Activated CD8-positive, alpha-beta memory T cell treated with anti-CD3 and anti-CD28 coated beads for 36 hours (primary cell): ENCODE results near the gene NUMBL. TPM values are rescaled to one million over a fixed set of nuclear protein-coding genes. Genes with fewer than 3 reads are reported as not detected.
"Not testable (repeated sequence)": the region's sequence is repeated elsewhere in the genome, so short reads cannot be mapped to it uniquely, and the experiment has no call there.

Experiments
- CTCF ChIA-PET: fragments of 350-600 bp; sonication (Branson Sonifier 250); formaldehyde crosslinking; loops from one replicate; lab custom pipeline; 2021; ENCODE audit warnings: antibody characterized with exemption; lab: Charles Lee
- POLR2A ChIA-PET: fragments of 350-600 bp; sonication (Branson Sonifier 250); formaldehyde crosslinking; loops from one replicate; lab custom pipeline; 2021; ENCODE audit warnings: antibody characterized with exemption; lab: Charles Lee
- total RNA-seq, 2 experiments: library from RNA; stranded (reverse); gene quantifications; one replicate each; pipeline ENCODE4 v1.2.3, GENCODE V29; 2021

The NUMBL gene
- total RNA-seq, 2 experiments from 2014 or later, result 15.2 TPM

DNA sequence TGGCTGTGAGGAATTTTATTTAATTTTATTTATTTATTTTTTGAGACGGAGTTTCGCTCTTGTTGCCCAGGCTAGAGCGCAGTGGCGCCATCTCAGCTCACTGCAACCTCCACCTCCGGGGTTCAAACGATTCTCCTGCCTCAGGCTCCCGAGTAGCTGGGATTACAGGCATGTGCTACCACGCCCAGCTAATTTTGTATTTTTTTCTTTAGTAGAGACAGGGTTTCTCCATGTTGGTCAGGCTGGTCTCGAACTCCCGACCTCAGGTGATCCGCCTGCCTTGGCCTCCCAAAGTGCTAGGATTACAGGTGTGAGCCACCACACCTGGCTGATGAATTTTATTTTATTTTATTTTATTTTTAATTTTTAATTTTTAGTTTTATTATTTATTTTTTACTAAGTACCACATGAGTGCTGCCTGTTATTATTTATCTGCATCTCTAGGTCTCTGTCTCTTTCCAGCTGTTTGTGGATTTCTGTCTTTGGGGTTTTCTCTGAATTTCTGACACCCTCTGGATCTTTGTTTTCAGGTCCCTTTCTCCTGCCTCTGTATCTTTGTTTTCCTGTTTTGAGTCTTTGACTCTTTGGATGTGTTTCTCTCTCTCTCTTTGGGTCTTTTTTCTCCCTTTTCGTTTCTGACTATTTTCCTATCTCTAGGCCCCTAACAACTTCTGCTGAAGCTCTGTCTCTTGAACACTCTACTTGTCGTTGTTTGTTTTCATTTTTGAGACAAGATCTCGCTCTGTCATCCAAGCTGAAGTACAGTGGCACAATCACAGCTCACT lies 65.9 kb downstream of the NUMBL start:
- CTCF ChIA-PET, result interaction anchor here (7.4 kb wide), 1 partner anchor 10 kb away, joined by 57 read pairs; no protein-coding TSS in a partner anchor
- POLR2A ChIA-PET, result not testable (repeated sequence)

DNA sequence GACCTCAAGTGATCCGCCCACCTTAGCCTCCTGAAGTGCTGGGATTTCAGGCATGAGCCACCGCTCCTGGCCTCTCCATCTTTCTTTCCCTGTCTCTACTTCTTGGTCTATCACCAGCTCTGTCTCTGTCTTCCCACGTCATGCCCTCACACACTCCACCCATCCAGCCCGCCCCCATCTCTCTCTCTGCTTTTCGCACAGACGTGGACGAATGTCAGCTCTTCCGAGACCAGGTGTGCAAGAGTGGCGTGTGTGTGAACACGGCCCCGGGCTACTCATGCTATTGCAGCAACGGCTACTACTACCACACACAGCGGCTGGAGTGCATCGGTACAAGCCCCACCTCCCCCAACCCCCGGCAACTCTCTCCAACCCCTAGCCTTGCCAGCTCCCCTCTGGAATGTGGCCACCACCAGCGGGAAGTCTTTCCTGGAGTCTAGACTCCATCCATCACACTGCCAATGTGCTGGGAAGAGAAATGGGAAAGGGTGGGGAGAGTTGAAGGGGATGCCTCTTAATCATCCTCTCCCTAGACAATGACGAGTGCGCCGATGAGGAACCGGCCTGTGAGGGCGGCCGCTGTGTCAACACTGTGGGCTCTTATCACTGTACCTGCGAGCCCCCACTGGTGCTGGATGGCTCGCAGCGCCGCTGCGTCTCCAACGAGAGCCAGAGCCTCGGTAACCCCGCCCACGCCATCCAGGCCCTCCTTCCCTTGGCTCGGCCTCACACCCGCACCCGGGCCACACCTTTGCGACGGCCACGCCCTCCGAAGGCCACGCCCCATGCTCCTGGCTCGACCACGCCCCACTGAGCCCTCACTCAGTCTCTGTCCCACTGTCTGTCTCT lies 66.8 kb downstream of the NUMBL start:
- POLR2A ChIA-PET, result no interaction called here
- CTCF ChIA-PET, result interaction anchor here (7.4 kb wide), 1 partner anchor 11 kb away, joined by 57 read pairs; no protein-coding TSS in a partner anchor

DNA sequence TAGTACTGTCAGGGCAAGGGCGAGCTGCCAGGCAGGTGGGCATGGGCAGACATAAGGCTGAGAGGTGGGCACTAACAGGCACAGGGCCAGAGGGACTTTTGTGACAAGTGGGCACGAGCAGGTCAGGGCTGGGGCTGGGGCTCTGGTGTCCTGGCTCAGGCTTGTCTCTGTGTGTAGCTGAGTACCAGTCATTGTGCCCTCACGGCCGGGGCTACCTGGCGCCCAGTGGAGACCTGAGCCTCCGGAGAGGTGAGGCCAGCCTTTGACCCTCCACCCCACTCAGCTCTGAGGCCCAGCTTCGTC lies 67.7 kb downstream of the NUMBL start:
- ChIA-PET POLR2A (no interaction called here), CTCF (interaction anchor here (7.4 kb wide), 1 partner anchor 12 kb away, joined by 57 read pairs; no protein-coding TSS in a partner anchor)

DNA sequence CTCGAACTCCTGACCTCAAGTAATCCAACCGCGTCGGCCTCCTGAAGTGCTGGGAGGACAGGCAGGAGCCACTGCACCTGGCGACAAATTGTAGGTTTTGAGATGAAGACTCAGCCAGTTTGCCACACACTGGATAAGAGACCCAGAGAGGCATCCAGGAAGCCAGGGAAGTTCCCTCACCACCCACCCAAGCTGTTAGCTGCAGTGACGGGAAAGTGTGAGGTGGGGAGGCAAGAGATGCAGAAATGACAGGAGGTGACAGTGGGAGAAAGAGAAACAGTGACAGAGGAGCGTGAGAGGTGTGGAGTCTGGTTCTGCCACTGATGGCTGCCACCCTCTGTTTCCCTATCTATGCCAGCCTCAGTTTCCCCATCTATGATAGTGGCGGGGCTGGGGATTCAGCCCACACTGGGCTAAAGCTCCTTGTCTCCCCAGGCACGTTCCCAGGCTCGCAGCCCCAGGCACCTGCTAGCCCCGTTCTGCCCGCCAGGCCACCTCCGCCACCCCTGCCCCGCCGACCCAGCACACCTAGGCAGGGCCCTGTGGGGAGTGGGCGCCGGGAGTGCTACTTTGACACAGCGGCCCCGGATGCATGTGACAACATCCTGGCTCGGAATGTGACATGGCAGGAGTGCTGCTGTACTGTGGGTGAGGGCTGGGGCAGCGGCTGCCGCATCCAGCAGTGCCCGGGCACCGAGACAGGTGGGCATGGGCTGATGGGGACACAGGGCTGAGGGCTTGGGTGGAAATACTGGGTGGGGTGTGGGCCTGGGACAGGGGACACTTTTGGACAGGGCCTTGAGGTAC lies 68.3 kb downstream of the NUMBL start:
- CTCF ChIA-PET, result interaction anchor here (1.3 to 7.4 kb wide), 2 partner anchors 12 to 17 kb away, joined by 3 to 57 read pairs; no protein-coding TSS in a partner anchor
- POLR2A ChIA-PET, result no interaction called here

DNA sequence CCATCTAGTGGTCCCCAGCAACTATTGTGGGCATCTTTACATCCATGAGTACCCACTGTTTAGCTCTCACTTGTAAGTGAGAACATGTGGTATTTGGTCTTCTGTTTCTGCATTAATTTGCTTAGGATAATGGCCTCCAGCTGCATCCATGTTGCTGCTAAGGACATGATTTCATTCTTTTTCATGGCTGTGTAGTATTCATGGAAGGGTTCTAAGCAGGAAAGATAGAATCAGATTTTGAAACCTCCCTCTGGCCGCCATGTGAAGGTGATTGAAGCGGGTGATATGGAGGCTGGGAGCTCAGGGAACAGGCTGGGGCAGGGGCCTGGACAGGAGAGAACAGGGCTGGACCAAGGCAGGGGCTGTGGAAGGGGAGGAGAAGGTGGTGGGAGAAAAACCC lies 69.2 kb downstream of the NUMBL start:
- POLR2A ChIA-PET, result interaction anchor here (0.6 to 0.7 kb wide), 2 partner anchors 51 to 213 kb away, joined by 3 to 5 read pairs; no protein-coding TSS in a partner anchor
- CTCF ChIA-PET, result interaction anchor here (1.3 to 7.4 kb wide), 2 partner anchors 13 to 16 kb away, joined by 3 to 57 read pairs; no protein-coding TSS in a partner anchor

DNA sequence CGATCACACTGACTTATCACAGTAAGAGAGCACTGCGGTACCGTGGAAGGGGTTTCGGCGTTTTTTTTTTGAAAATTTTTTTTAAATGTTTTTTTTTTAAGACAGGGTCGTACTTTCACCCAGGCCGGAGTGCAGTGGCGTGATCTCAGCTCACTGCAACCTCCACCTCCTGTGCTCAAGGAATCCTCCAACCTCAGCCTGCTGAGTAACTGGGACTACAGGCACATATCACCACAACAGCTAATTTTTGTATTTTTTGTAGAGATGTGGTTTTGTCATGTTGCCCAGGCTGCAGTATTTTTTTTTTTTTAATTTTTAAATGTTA lies 70.3 kb downstream of the NUMBL start:
- ChIA-PET POLR2A (interaction anchor here (0.7 kb wide), 2 partner anchors 204 to 929 kb away, joined by 3 to 5 read pairs; no protein-coding TSS in a partner anchor), CTCF (interaction anchor here (7.4 kb wide), 1 partner anchor 14 kb away, joined by 57 read pairs; no protein-coding TSS in a partner anchor)

DNA sequence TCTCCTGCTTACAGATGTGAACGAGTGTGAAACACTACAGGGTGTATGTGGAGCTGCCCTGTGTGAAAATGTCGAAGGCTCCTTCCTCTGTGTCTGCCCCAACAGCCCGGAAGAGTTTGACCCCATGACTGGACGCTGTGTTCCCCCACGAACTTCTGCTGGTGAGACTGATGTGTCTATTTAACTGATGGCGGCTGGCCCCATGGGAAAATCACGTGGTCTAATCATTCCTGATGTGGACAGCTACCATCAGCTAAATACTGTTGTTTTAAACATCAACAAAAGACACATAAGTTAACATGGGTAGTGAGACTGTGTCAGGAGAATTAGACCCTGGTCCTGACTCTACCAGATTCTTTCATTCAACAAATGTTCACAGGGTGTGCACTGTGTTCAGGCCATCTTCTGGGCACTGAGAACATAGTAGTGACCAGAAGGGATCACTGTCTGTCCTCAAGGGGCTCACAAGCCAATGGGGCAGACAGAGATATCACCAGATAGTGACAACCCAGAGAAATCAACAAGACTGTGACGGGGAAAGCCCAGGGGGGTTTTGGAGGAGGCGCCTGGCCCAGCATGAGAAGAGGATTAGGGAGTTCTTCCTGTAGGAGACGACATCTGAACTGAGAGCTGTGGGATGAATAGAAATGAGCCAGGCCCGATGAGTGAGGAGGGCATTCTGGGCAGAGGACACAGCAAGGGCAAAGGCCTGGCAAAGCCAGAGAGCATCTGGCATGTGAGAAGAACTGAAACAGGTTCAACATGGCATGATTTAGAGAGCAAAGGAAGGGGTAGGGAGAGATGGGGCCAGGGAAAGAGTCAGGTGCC lies 70.9 kb downstream of the NUMBL start:
- ChIA-PET POLR2A (interaction anchor here (0.7 kb wide), 1 partner anchor 930 kb away, joined by 5 read pairs; no protein-coding TSS in a partner anchor), CTCF (interaction anchor here (1.3 to 7.4 kb wide), 2 partner anchors 15 kb away, joined by 4 to 57 read pairs; no protein-coding TSS in a partner anchor)

DNA sequence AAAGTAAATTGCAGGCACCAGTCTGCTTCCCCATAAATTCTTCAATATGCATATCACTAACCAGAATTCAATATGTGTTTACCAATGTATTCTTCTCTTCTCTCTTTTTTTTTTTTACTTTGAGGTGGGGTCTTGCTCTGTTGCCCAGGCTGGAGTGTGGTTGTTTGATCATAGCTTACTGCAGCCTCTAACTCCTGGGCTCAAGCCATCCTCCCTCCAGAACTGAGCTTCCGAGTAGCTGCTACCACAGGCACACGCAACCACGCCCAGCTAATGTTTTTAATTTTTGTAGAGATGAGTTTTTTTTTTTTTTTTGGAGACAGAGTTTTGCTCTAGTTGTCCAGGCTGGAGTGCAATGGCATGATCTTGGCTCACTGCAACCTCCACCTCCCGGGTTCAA lies 72.5 kb downstream of the NUMBL start:
- POLR2A ChIA-PET, result no interaction called here

DNA sequence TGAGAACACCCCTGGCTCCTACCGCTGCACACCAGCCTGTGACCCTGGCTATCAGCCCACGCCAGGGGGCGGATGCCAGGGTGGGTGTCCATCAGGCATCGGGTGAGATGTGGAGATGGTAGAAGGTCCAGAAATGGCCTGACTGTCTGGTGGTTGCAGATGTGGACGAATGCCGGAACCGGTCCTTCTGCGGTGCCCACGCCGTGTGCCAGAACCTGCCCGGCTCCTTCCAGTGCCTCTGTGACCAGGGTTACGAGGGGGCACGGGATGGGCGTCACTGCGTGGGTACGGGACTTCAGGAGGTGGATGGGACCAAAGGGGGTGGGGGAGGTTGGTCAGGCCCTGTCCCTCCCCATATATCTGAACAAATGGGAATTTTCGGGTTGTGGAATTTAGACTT lies 73.5 kb downstream of the NUMBL start:
- CTCF ChIA-PET, result interaction anchor here (3.0 kb wide), 1 partner anchor 17 kb away, joined by 22 read pairs; no protein-coding TSS in a partner anchor
- POLR2A ChIA-PET, result interaction anchor here (0.7 kb wide), 1 partner anchor 9 kb away, joined by 3 read pairs; no protein-coding TSS in a partner anchor

More for the DNA sequence above, 72.5 kb downstream of the NUMBL start:
- CTCF ChIA-PET, result interaction anchor here (0.6 kb wide), 1 partner anchor 249 kb away, joined by 3 read pairs; no protein-coding TSS in a partner anchor

DNA sequence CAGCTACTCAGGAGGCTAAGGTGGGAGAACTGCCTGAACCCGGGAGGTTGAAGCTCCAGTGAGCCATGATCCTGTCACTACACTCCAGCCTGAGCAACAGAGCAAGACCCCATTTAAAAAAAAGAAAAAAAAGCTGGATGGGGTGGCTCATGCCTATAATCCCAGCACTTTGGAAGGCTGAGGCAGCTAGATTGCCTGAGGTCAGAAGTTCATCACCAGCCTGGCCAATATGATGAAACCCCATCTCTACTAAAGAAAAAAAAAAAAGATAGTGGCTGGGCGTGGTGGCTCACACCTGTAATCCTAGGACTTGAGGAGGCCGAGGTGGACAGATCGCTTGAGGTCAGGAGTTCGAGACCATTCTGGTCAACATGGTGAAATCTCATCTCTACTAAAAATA lies 74.3 kb downstream of the NUMBL start:
- POLR2A ChIA-PET, result interaction anchor here (0.7 kb wide), 2 partner anchors 8 to 11 kb away, joined by 3 read pairs; no protein-coding TSS in a partner anchor
- CTCF ChIA-PET, result interaction anchor here (1.1 to 3.0 kb wide), 4 partner anchors 11 to 93 kb away, joined by 3 to 22 read pairs (median 11); no protein-coding TSS in a partner anchor

Other genes starting within 250 kb of the NUMBL start
- gene SERTAD3, start 246.3 kb downstream of the NUMBL start, total RNA-seq, result 1 to 10 TPM; 6.0 to 6.8 TPM
- 10 to 100 TPM; 16.8 to 18.8 TPM for gene BLVRB, start 224.9 kb downstream of the NUMBL start, total RNA-seq
- under 1 TPM; 0.40 to 0.92 TPM for gene SPTBN4, start 223.7 kb downstream of the NUMBL start, total RNA-seq
- 10 to 100 TPM; 86.7 to 93.5 TPM for gene SHKBP1, start 113.8 kb downstream of the NUMBL start, total RNA-seq
- 100 to 1,000 TPM; 141 to 144 TPM for gene LTBP4, start 89.3 kb downstream of the NUMBL start, total RNA-seq
- gene COQ8B, start 26.2 kb upstream of the NUMBL start, total RNA-seq, result 10 to 100 TPM; 22.1 to 22.5 TPM
- gene ITPKC, start 26.5 kb upstream of the NUMBL start, total RNA-seq, result 1 to 10 TPM; 5.2 to 5.7 TPM
- 1 to 10 TPM; 9.2 to 9.8 TPM for gene ACTMAP, start 59.8 kb upstream of the NUMBL start, total RNA-seq
- gene SNRPA, start 60.6 kb upstream of the NUMBL start, total RNA-seq, result 100 to 1,000 TPM; 215 to 237 TPM
- not detected for gene MIA, start 84.9 kb upstream of the NUMBL start, total RNA-seq
- gene RAB4B, start 87.6 kb upstream of the NUMBL start, total RNA-seq, result 10 to 100 TPM; 23.4 to 24.5 TPM
- 10 to 100 TPM; 89.7 to 90.9 TPM for gene EGLN2, start 108.5 kb upstream of the NUMBL start, total RNA-seq
- not detected for gene CYP2A6, start 159.8 kb upstream of the NUMBL start, total RNA-seq
- gene CYP2A7, start 191.6 kb upstream of the NUMBL start, total RNA-seq, result not detected